GM23338 (cell line): ENCODE data around the gene LONRF2. TPM values are rescaled to one million over a fixed set of nuclear protein-coding genes. Genes with fewer than 3 reads are reported as not detected.

ENCODE experiments used
- ATAC-seq: fragments of 200-7000 bp; cut with Tn5 transposase; 3 replicates; pipeline ENCODE4 v1.9.1; 2020
- DNase-seq: peaks from one replicate; pipeline ENCODE4 v3.0.0-alpha.2; 2015; ENCODE audit warnings: low spot score
- H2AFZ ChIP-seq: fragments of 200-600 bp; sonication (generic); 2 replicates; pipeline ENCODE4 v1.8.0; 2016; ENCODE audit warnings: antibody characterized with exemption, mild to moderate bottlenecking, moderate library complexity
- H3F3A ChIP-seq: fragments of 200-600 bp; sonication (generic); replicated peaks from 2 replicates; pipeline ENCODE4 v1.8.0; 2017; ENCODE audit warnings: antibody characterized with exemption, mixed run types, low read depth
- H3K27ac ChIP-seq: fragments of 200-600 bp; sonication (generic); 2 replicates; pipeline ENCODE4 v1.6.1; 2016; ENCODE audit warnings: low read depth
- H3K27me3 ChIP-seq: fragments of 200-600 bp; sonication (generic); 2 replicates; pipeline ENCODE4 v1.8.0; 2016; ENCODE audit warnings: mild to moderate bottlenecking, mixed run types, moderate library complexity; ENCODE audit not compliant: insufficient read depth
- H3K36me3 ChIP-seq: fragments of 200-600 bp; sonication (generic); 2 replicates; pipeline ENCODE4 v1.8.0; 2016; ENCODE audit warnings: mild to moderate bottlenecking; ENCODE audit not compliant: insufficient read depth
- H3K4me1 ChIP-seq: fragments of 200-600 bp; sonication (generic); 2 replicates; pipeline ENCODE4 v1.8.0; 2016; ENCODE audit warnings: mild to moderate bottlenecking, moderate library complexity; ENCODE audit not compliant: insufficient read depth
- H3K4me2 ChIP-seq: fragments of 200-600 bp; sonication (generic); 2 replicates; pipeline ENCODE4 v1.7.1; 2017; ENCODE audit warnings: mixed run types
- H3K4me3 ChIP-seq: fragments of 200-600 bp; sonication (generic); 2 replicates; pipeline ENCODE4 v1.6.1; 2016; ENCODE audit warnings: mixed run types
- H3K79me2 ChIP-seq: fragments of 200-600 bp; sonication (generic); replicated peaks from 2 replicates; pipeline ENCODE4 v1.8.0; 2017; ENCODE audit warnings: mild to moderate bottlenecking; ENCODE audit not compliant: insufficient read depth
- H3K9me2 ChIP-seq: fragments of 200-600 bp; sonication (generic); 2 replicates; pipeline ENCODE4 v1.8.0; 2017; ENCODE audit not compliant: insufficient read depth
- H4K20me1 ChIP-seq: fragments of 200-600 bp; sonication (generic); replicated peaks from 2 replicates; pipeline ENCODE4 v1.8.0; 2017; ENCODE audit warnings: mild to moderate bottlenecking; ENCODE audit not compliant: insufficient read depth
- H3K27ac Mint-ChIP-seq: 2 replicates; pipeline ENCODE4 v1.8.0; 2020; ENCODE audit warnings: inconsistent platforms, mild to moderate bottlenecking, moderate library complexity, mixed read lengths
- H3K27me3 Mint-ChIP-seq: 3 replicates; pipeline ENCODE4 v1.8.0; 2022; ENCODE audit warnings: low read depth, mild to moderate bottlenecking, moderate library complexity, mixed read lengths, inconsistent platforms; ENCODE audit not compliant: insufficient read depth, poor library complexity
- H3K36me3 Mint-ChIP-seq: 3 replicates; pipeline ENCODE4 v1.8.0; 2021; ENCODE audit warnings: low read depth, mild to moderate bottlenecking, inconsistent platforms, moderate library complexity, mixed read lengths
- H3K4me1 Mint-ChIP-seq: 3 replicates; pipeline ENCODE4 v1.8.0; 2020; ENCODE audit warnings: mild to moderate bottlenecking, inconsistent platforms, mixed read lengths
- H3K4me3 Mint-ChIP-seq: 3 replicates; pipeline ENCODE4 v1.8.0; 2021; ENCODE audit warnings: moderate library complexity, mild to moderate bottlenecking, inconsistent platforms, mixed read lengths
- H3K9me3 Mint-ChIP-seq: 3 replicates; pipeline ENCODE4 v1.8.0; 2020; ENCODE audit warnings: moderate library complexity, mild to moderate bottlenecking, inconsistent platforms, mixed read lengths
- CREB1 ChIP-seq: fragments of 250-450 bp; sonication (Bioruptor Pico); IDR thresholded peaks from 2 replicates; pipeline ENCODE4 v1.5.0; 2020; ENCODE audit warnings: low read depth, mild to moderate bottlenecking, moderate library complexity
- EZH2 ChIP-seq: fragments of 200-600 bp; sonication (generic); IDR thresholded peaks from one replicate; pipeline ENCODE4 v1.8.0; 2017; ENCODE audit warnings: antibody characterized with exemption, mild to moderate bottlenecking, low read depth; ENCODE audit not compliant: unreplicated experiment
- JUNB ChIP-seq: IDR thresholded peaks from one replicate; pipeline ENCODE4 v1.6.1; 2016; ENCODE audit warnings: antibody characterized with exemption; ENCODE audit not compliant: unreplicated experiment
- NANOG ChIP-seq: IDR thresholded peaks from 2 replicates; pipeline ENCODE4 v1.6.1; 2016; ENCODE audit warnings: antibody characterized with exemption, borderline replicate concordance
- POLR2AphosphoS5 ChIP-seq: IDR thresholded peaks from 2 replicates; pipeline ENCODE4 v1.6.1; 2016; ENCODE audit warnings: antibody characterized with exemption, low read depth
- ZNF114 ChIP-seq: fragments of 250-450 bp; sonication (Bioruptor Pico); IDR thresholded peaks from 2 replicates; pipeline ENCODE4 v1.5.0; 2020; ENCODE audit warnings: mild to moderate bottlenecking, moderate library complexity
- ZNF331 ChIP-seq: fragments of 250-450 bp; sonication (Bioruptor Pico); IDR thresholded peaks from 2 replicates; pipeline ENCODE4 v1.5.0; 2020; ENCODE audit warnings: low read depth, mild to moderate bottlenecking, moderate library complexity
- polyA plus RNA-seq: library from polyadenylated mRNA; unstranded; fragments of >200 nt; fragmentation: Nextera tagmentation; extraction: Ambion mirVana; gene quantifications from 2 replicates; pipeline ENCODE4 v1.2.1, GENCODE V29; 2016
- total RNA-seq: library from RNA; depleted of rRNA; stranded (reverse); fragments of >200 nt; shearing (Covaris generic); gene quantifications from 2 replicates; pipeline ENCODE4 v1.2.3, GENCODE V29; 2014
- TF ChIP-seq, protein P1 (sequence below): fragments of 250-450 bp; sonication (Bioruptor Pico); IDR thresholded peaks from 2 replicates; pipeline ENCODE4 v1.5.0; 2020; ENCODE audit warnings: mild to moderate bottlenecking, moderate library complexity
- TF ChIP-seq, protein P2 (sequence below): IDR thresholded peaks from 2 replicates; pipeline ENCODE4 v1.6.1; 2016; ENCODE audit warnings: antibody characterized with exemption
- TF ChIP-seq, protein P3 (sequence below): IDR thresholded peaks from one replicate; pipeline ENCODE4 v1.6.1; 2018; ENCODE audit warnings: antibody characterized with exemption; ENCODE audit not compliant: unreplicated experiment
- TF ChIP-seq, protein P4 (sequence below), 2 experiments: fragments of 200-600 bp in 1 of 2; sonication (generic) in 1 of 2; conservative IDR thresholded peaks; 2 replicates each; pipeline versions ENCODE4 v1.5.1 to v1.6.1; 2016 to 2017; ENCODE audit warnings: antibody characterized with exemption in 2 of 2, low read depth in 2 of 2, mild to moderate bottlenecking in 2 of 2, moderate library complexity in 1 of 2

The LONRF2 gene
- total and polyA plus RNA-seq, 2 experiments from 2014 or later, result 0.05 to 0.24 TPM

DNA sequence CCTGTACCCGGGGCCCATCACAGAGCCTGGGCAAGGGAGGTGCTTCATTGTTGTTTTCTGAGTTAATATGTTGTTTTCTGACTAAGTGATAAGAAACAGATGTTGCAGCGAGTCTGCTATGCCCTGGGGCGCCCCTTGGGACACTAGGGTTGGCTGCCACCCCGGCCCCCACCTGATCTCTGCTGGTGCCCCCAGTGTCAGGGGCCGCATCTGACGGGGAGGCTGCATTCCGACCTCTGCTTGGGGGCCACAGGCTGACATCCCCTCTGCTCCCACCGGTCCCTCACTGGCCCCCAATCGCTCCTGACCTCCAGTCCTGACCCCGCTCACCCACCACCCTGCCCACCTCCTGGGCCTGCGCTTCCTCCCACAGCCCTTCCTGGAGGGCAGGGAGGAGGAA lies 65.9 kb downstream of the LONRF2 start (continued):
- TF ChIP-seq, protein P1, sequence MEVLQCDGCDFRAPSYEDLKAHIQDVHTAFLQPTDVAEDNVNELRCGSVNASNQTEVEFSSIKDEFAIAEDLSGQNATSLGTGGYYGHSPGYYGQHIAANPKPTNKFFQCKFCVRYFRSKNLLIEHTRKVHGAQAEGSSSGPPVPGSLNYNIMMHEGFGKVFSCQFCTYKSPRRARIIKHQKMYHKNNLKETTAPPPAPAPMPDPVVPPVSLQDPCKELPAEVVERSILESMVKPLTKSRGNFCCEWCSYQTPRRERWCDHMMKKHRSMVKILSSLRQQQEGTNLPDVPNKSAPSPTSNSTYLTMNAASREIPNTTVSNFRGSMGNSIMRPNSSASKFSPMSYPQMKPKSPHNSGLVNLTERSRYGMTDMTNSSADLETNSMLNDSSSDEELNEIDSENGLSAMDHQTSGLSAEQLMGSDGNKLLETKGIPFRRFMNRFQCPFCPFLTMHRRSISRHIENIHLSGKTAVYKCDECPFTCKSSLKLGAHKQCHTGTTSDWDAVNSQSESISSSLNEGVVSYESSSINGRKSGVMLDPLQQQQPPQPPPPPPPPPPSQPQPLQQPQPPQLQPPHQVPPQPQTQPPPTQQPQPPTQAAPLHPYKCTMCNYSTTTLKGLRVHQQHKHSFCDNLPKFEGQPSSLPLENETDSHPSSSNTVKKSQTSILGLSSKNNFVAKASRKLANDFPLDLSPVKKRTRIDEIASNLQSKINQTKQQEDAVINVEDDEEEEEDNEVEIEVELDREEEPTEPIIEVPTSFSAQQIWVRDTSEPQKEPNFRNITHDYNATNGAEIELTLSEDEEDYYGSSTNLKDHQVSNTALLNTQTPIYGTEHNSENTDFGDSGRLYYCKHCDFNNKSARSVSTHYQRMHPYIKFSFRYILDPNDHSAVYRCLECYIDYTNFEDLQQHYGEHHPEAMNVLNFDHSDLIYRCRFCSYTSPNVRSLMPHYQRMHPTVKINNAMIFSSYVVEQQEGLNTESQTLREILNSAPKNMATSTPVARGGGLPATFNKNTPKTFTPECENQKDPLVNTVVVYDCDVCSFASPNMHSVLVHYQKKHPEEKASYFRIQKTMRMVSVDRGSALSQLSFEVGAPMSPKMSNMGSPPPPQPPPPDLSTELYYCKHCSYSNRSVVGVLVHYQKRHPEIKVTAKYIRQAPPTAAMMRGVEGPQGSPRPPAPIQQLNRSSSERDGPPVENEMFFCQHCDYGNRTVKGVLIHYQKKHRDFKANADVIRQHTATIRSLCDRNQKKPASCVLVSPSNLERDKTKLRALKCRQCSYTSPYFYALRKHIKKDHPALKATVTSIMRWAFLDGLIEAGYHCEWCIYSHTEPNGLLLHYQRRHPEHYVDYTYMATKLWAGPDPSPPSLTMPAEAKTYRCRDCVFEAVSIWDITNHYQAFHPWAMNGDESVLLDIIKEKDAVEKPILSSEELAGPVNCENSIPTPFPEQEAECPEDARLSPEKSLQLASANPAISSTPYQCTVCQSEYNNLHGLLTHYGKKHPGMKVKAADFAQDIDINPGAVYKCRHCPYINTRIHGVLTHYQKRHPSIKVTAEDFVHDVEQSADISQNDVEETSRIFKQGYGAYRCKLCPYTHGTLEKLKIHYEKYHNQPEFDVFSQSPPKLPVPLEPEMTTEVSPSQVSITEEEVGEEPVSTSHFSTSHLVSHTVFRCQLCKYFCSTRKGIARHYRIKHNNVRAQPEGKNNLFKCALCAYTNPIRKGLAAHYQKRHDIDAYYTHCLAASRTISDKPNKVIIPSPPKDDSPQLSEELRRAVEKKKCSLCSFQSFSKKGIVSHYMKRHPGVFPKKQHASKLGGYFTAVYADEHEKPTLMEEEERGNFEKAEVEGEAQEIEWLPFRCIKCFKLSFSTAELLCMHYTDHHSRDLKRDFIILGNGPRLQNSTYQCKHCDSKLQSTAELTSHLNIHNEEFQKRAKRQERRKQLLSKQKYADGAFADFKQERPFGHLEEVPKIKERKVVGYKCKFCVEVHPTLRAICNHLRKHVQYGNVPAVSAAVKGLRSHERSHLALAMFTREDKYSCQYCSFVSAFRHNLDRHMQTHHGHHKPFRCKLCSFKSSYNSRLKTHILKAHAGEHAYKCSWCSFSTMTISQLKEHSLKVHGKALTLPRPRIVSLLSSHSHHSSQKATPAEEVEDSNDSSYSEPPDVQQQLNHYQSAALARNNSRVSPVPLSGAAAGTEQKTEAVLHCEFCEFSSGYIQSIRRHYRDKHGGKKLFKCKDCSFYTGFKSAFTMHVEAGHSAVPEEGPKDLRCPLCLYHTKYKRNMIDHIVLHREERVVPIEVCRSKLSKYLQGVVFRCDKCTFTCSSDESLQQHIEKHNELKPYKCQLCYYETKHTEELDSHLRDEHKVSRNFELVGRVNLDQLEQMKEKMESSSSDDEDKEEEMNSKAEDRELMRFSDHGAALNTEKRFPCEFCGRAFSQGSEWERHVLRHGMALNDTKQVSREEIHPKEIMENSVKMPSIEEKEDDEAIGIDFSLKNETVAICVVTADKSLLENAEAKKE, result no peak
- TF ChIP-seq NANOG, result no peak
- TF ChIP-seq, protein P2, sequence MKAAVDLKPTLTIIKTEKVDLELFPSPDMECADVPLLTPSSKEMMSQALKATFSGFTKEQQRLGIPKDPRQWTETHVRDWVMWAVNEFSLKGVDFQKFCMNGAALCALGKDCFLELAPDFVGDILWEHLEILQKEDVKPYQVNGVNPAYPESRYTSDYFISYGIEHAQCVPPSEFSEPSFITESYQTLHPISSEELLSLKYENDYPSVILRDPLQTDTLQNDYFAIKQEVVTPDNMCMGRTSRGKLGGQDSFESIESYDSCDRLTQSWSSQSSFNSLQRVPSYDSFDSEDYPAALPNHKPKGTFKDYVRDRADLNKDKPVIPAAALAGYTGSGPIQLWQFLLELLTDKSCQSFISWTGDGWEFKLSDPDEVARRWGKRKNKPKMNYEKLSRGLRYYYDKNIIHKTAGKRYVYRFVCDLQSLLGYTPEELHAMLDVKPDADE, result no peak

DNA sequence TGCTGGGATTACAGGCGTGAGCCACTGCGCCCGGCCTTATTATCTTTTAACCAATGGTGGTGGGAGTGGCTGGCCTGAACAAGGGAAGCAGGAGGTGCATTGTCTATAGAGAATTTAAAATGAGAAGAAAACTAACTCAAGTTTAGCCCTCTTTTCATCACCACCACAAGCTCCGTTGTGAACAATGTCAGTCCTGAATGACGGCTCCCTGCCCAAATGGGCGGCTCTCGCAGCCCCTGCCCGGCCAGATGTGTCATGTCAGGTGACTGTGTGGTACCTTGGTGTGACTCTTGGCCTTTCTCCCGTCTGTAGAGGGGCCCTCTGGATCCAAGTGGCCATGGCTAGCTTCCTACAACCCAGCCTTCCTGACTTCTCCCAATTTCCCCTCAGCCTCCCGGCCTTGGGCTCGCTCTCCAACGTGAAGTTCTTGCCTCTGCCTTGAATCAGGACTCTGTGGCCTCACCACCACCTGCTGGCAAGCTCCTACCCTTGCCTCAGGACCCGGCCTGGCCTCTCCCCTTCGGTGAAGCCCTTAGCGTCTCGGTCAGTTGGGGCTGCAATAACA lies 67.6 kb downstream of the LONRF2 start:
- Histone ChIP-seq H4K20me1 (no peaks in the 10 kb centered on the region), H3K27me3 (no peaks in the 10 kb centered on the region), H3K9me2 (no peaks in the 10 kb centered on the region), H3K4me1 (no peaks in the 10 kb centered on the region), H2AFZ (no peak overlapping the region), H3K27ac (no peak overlapping the region), H3K79me2 (no peaks in the 10 kb centered on the region), H3K36me3 (no peaks in the 10 kb centered on the region), H3F3A (no peaks in the 10 kb centered on the region), H3K4me2 (no peak overlapping the region), H3K4me3 (no peak overlapping the region)
- H3K27ac Mint-ChIP-seq, result no peak overlapping the region
- H3K27me3 Mint-ChIP-seq, result peaks cover 1% of the 10 kb centered on the region
- ATAC-seq, result no peak
- no peak for DNase-seq
- no peak overlapping the region for H3K4me3 Mint-ChIP-seq
- no peaks in the 10 kb centered on the region for H3K4me1 Mint-ChIP-seq
- H3K9me3 Mint-ChIP-seq, result no peaks in the 10 kb centered on the region
- H3K36me3 Mint-ChIP-seq, result no peaks in the 10 kb centered on the region
- TF ChIP-seq, protein P3, sequence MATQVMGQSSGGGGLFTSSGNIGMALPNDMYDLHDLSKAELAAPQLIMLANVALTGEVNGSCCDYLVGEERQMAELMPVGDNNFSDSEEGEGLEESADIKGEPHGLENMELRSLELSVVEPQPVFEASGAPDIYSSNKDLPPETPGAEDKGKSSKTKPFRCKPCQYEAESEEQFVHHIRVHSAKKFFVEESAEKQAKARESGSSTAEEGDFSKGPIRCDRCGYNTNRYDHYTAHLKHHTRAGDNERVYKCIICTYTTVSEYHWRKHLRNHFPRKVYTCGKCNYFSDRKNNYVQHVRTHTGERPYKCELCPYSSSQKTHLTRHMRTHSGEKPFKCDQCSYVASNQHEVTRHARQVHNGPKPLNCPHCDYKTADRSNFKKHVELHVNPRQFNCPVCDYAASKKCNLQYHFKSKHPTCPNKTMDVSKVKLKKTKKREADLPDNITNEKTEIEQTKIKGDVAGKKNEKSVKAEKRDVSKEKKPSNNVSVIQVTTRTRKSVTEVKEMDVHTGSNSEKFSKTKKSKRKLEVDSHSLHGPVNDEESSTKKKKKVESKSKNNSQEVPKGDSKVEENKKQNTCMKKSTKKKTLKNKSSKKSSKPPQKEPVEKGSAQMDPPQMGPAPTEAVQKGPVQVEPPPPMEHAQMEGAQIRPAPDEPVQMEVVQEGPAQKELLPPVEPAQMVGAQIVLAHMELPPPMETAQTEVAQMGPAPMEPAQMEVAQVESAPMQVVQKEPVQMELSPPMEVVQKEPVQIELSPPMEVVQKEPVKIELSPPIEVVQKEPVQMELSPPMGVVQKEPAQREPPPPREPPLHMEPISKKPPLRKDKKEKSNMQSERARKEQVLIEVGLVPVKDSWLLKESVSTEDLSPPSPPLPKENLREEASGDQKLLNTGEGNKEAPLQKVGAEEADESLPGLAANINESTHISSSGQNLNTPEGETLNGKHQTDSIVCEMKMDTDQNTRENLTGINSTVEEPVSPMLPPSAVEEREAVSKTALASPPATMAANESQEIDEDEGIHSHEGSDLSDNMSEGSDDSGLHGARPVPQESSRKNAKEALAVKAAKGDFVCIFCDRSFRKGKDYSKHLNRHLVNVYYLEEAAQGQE, result no peak
- TF ChIP-seq ZNF114 (CRISPR knock-in tag), result no peak
- TF ChIP-seq JUNB, result no peak
- no peak for TF ChIP-seq ZNF331
- TF ChIP-seq NANOG, result no peak
- TF ChIP-seq, protein P2, result no peak
- TF ChIP-seq POLR2AphosphoS5, result no peak
- no peak for TF ChIP-seq EZH2
- no peak for TF ChIP-seq CREB1 (CRISPR knock-in tag)
- TF ChIP-seq, protein P4, sequence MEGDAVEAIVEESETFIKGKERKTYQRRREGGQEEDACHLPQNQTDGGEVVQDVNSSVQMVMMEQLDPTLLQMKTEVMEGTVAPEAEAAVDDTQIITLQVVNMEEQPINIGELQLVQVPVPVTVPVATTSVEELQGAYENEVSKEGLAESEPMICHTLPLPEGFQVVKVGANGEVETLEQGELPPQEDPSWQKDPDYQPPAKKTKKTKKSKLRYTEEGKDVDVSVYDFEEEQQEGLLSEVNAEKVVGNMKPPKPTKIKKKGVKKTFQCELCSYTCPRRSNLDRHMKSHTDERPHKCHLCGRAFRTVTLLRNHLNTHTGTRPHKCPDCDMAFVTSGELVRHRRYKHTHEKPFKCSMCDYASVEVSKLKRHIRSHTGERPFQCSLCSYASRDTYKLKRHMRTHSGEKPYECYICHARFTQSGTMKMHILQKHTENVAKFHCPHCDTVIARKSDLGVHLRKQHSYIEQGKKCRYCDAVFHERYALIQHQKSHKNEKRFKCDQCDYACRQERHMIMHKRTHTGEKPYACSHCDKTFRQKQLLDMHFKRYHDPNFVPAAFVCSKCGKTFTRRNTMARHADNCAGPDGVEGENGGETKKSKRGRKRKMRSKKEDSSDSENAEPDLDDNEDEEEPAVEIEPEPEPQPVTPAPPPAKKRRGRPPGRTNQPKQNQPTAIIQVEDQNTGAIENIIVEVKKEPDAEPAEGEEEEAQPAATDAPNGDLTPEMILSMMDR (conservative IDR thresholded peaks at IDR 0.05; ENCODE audit: low read depth in 2 of 2), result no peak
